ENCODE data around the gene PFKM. TPM values are rescaled to one million over a fixed set of nuclear protein-coding genes. Genes with fewer than 3 reads are reported as not detected.

The PFKM gene
- total RNA-seq, 1 experiment from 2014 or later: 90.2 TPM

DNA sequence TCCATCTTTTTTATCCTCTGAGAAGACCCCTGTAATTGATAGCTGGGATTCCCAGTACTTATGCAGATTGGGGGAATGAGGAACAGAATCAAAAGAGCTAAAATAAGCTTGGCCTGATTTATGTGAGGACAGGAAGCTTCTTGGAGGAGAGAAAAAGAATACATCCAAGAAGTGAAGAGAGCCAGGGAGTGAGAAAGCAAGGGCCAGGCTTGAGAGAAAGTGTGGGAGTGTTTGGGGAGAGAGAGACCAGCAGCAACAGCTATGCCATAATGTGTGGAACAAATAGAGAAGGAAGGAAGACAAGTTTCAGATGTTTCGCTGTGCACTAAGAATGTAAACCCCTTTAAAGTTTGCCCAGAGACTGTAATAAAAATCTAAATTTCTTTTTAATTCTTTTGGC lies 60.3 kb downstream of the PFKM start:
- no peak for DNase-seq (ENCODE audit: low spot score)
- in situ Hi-C loops (cut with HindIII; ENCODE audit: low sequenced_read_pairs): no loop called here

GRCh38 chr12:48180424-48180823 lies 61.3 kb downstream of the PFKM start:
- no peak for DNase-seq (ENCODE audit: low spot score)
- in situ Hi-C loops (cut with HindIII; ENCODE audit: low sequenced_read_pairs): no loop called here

- in situ Hi-C loops (cut with HindIII; ENCODE audit: low sequenced_read_pairs): no loop called here
- no peak for DNase-seq (ENCODE audit: low spot score)
Measured at GRCh38 chr12:48180857-48181495, 61.8 kb downstream of the PFKM start.

DNA sequence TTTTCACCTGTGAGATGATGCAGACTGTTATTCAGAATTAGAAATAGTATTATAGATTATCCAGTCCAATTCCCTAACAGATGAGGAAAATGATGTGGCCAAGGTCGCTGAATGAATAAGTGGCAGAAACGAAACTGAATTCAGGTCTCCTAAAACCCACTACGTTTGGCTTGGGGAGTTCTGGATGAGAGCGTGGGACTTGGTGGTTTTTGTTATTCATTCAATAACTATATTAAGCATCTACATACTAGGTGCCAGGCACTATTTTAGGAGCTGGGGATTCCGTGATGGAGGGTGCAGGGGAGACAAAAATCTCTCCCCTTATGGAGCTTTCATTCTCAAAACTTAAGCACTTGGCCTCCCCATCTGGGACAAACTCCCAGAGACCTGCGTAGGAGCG lies 63.5 kb downstream of the PFKM start:
- in situ Hi-C loops (cut with HindIII; ENCODE audit: low sequenced_read_pairs): no loop called here
- DNase-seq (ENCODE audit: low spot score): no peak

DNA sequence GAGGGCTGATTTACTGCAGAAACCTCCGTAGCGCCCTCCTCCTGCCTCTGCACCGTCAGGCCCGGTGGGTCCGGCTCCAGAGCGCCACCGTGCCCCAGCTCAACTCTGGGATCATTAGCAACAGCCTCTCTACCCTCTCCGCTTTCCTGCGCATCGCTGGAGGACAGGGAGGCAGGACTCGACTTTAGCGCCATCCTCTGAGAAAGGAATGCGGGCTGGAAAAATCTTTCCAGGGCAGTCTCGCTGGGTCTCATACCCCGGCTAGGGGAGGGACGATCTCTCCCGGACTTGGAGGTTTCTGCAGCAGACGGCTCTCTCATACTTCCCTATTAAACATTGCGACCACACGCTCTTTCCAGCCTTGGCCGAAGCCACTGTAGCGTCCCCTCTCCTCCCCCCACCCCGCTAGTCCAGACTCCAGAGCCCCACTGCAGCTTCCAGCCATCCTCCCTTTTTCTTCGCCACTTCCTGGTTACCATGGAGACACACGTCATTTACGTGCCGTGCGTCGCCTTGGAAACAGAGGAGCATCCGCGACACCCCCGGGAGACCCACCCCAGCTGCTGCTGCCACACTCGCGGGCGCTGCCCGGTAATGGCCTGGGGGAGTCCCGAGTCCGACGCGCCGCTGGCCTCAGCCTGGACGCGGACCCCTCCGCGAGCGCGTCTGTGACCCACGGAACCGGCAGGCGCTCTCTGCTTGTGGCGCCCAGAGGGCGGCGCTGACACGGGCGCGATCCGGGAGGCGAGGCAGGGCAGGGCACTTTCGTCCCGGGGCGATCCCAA lies 64.1 kb downstream of the PFKM start, which contains the start of gene CCDC184:
TSS of gene CCDC184 (plus strand) at position 554 of the 785 bp plus-strand sequence. CDS start 479 bp downstream, outside the sequence.
- DNase-seq (ENCODE audit: low spot score): peak; percentile 96
- in situ Hi-C loops (cut with HindIII; ENCODE audit: low sequenced_read_pairs): no loop called here

DNA sequence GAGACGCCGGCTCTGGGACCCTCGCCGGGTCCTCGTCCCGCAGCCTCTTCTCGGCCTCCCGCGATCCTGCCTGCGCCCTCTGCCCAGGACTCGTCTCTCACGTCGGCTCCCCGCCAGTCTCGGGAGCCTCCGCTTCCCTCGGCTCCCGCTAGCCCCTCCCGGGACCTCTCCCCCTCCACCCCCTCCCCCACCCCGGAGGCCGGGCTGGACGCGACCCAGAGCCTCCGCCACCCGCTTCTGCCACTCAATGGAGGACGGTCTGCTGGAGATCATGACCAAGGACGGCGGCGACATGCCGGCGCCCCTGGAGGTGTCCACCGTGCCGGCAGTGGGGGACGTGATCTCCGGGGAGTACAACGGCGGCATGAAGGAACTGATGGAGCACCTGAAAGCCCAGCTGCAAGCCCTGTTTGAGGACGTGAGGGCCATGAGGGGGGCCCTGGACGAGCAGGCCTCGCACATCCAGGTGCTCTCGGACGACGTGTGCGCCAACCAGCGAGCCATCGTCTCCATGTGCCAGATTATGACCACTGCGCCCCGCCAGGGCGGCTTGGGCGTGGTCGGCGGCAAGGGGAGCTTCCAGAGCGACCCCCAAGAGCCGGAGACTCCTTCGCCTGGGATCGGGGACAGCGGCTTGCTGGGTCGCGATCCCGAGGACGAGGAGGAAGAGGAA lies 64.8 kb downstream of the PFKM start:
- DNase-seq (ENCODE audit: low spot score): peak; percentile 27
- in situ Hi-C loops (cut with HindIII; ENCODE audit: low sequenced_read_pairs): no loop called here

DNA sequence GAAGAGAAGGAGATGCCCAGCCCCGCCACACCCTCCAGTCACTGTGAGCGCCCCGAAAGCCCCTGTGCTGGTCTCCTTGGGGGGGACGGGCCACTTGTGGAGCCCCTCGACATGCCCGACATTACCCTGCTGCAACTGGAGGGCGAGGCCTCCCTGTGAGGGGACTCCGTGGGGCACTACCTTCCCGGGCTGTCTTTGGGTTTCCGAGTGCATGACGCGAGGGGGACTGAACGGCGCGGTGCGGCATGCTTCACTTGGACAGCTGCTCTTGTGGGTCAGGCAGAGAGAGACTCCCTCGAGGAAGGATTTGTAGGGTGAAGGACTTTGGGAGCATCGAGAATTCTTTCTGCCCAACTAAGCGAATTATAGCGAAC lies 65.4 kb downstream of the PFKM start:
- DNase-seq (ENCODE audit: low spot score): no peak
- in situ Hi-C loops (cut with HindIII; ENCODE audit: low sequenced_read_pairs): no loop called here

DNA sequence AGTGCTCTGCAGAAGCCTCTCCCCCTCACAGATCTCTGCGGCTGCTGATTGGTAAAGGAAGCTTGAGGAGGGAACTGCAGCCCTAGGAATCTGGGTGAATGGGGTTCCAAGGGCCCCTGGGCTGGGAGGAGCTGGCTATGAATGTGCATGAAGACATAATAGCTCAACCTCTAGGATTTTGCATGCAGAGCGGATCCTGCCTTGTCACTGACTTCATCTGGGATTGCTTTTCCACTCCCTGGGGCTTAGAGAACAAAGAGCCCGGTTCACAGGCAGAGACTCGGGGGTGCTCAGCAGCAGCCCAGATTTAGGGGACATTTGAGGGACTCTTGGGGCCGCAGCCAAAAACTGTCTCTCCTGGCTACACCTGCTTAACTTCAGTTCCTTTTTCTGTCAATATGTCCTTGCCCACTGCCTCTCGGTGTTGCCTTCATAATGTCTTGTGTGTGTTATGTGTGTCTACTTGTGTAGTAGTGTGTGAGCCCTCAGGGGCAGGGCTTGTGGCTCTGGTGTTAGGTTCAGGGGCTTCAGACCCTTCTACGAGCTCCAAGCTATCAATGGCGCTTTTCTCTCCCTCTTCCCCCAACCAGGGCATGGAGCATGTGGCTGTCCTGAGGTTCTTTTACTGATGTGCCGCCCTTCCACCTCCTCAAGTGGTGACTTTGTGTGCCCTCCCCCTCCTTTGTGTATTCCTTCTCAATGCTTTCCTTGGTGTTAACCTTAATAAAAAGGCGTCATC lies 66.2 kb downstream of the PFKM start:
- in situ Hi-C loops (cut with HindIII; ENCODE audit: low sequenced_read_pairs): no loop called here
- DNase-seq (ENCODE audit: low spot score): peak; percentile 82

DNA sequence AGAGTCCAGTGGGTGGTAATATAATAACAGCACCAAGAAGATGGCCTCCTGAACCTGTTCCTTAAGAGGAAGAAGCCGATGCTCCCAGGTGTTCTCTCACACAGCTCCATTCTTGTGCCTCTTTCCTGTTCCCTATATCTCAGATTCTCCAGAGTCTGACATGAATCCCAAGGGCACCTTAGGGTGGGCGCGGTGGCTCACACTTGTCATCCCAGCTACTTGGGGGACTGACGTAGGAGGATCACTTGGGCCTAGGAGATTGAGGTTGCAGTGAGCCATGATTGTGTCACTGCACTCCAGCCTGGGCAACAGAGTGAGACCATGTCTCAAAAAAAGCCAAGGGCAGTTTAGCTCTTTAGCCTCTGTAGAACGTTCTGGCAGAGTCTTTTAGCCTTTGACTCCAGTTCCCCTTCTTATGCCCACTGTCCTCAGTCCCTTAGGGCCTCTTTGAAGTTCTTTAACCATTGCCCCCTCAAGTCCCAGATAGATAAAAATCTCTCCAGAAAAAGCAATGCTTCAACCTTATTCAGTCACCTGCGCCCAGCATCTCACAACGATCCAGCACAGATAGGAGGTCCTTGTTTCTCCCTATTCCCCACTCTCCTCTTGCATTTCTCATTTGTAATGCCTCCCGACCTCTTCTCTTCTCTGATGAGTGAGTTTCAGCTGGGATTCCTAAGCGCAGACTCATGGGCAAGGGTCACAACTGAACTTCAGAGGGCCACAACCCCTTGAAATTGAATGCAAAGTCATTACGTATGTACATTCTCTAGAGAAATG lies 68.9 kb downstream of the PFKM start:
- in situ Hi-C loops (cut with HindIII; ENCODE audit: low sequenced_read_pairs): no loop called here
- no peak for DNase-seq (ENCODE audit: low spot score)

- DNase-seq (ENCODE audit: low spot score): peak; percentile 91
- in situ Hi-C loops (cut with HindIII; ENCODE audit: low sequenced_read_pairs): no loop called here
Measured at GRCh38 chr12:48189331-48190125, 70.4 kb downstream of the PFKM start.

- no peak for DNase-seq (ENCODE audit: low spot score)
- in situ Hi-C loops (cut with HindIII; ENCODE audit: low sequenced_read_pairs): no loop called here
Measured at GRCh38 chr12:48191096-48191495, 71.9 kb downstream of the PFKM start.

- in situ Hi-C loops (cut with HindIII; ENCODE audit: low sequenced_read_pairs): no loop called here
- no peak for DNase-seq (ENCODE audit: low spot score)
Measured at GRCh38 chr12:48192861-48193260, 73.7 kb downstream of the PFKM start.

- DNase-seq (ENCODE audit: low spot score): no peak
- in situ Hi-C loops (cut with HindIII; ENCODE audit: low sequenced_read_pairs): no loop called here
Measured at GRCh38 chr12:48193623-48194022, 74.5 kb downstream of the PFKM start.

- in situ Hi-C loops (cut with HindIII; ENCODE audit: low sequenced_read_pairs): no loop called here
Measured at GRCh38 chr12:48194799-48195201, 75.6 kb downstream of the PFKM start.

More at GRCh38 chr12:48194799-48195201, 75.6 kb downstream of the PFKM start:
- DNase-seq (ENCODE audit: low spot score): no peak

Measured in G401 (cell line).